GF-D8 (cell line): ENCODE data around the gene NECTIN4.
"Not testable (repeated sequence)": the region's sequence is repeated elsewhere in the genome, so short reads cannot be mapped to it uniquely, and the experiment has no call there.

Experiments used
- DNase-seq: peaks from one replicate; lab custom pipeline; 2025; lab: John Stamatoyannopoulos, UW

Gene NECTIN4

GRCh38 chr1:161089251-161089924, at the start of gene NECTIN4:
Gene NECTIN4 (minus strand): TSS chr1:161089558. CDS start chr1:161089296, 262 bp downstream.
- DNase-seq: no peak

- no peak for DNase-seq
Measured at GRCh38 chr1:161138431-161138830, 49.1 kb upstream of the NECTIN4 start.

GRCh38 chr1:161137881-161138280, 48.5 kb upstream of the NECTIN4 start:
- no peak for DNase-seq

- DNase-seq: no peak
Measured at GRCh38 chr1:161133220-161133740, 43.9 kb upstream of the NECTIN4 start.

GRCh38 chr1:161132410-161133219, 43.3 kb upstream of the NECTIN4 start, which contains the start of gene DEDD:
Gene DEDD (minus strand): TSS chr1:161132667. CDS start chr1:161124462, 8,205 bp downstream.
- DNase-seq: peak; percentile 94

GRCh38 chr1:161131523-161132409, 42.4 kb upstream of the NECTIN4 start:
- no peak for DNase-seq

GRCh38 chr1:161130266-161130665, 40.9 kb upstream of the NECTIN4 start:
- no peak for DNase-seq

- no peak for DNase-seq
Measured at GRCh38 chr1:161128591-161129420, 39.4 kb upstream of the NECTIN4 start.

- peak; percentile 89 for DNase-seq
Measured at GRCh38 chr1:161127649-161128048, 38.3 kb upstream of the NECTIN4 start.

- DNase-seq: no peak
Measured at GRCh38 chr1:161122967-161123366, 33.6 kb upstream of the NECTIN4 start.

- peak; percentile 13 for DNase-seq
Measured at GRCh38 chr1:161121834-161122233, 32.5 kb upstream of the NECTIN4 start.

- no peak for DNase-seq
Measured at GRCh38 chr1:161121042-161121650, 31.8 kb upstream of the NECTIN4 start.

GRCh38 chr1:161119092-161119903, 29.9 kb upstream of the NECTIN4 start:
- DNase-seq: peak; percentile 26

- DNase-seq: peak; percentile 33
Measured at GRCh38 chr1:161117759-161118581, 28.6 kb upstream of the NECTIN4 start, which contains the start of the genes NIT1 and PFDN2. Gene NIT1 (plus strand): TSS chr1:161118105. CDS start chr1:161118177, 72 bp downstream. Gene PFDN2 (minus strand): TSS chr1:161118037. CDS start chr1:161118026, 11 bp downstream.

GRCh38 chr1:161115961-161116360, 26.6 kb upstream of the NECTIN4 start:
- DNase-seq: not testable (repeated sequence)

- no peak for DNase-seq
Measured at GRCh38 chr1:161115132-161115711, 25.9 kb upstream of the NECTIN4 start.

- no peak for DNase-seq
Measured at GRCh38 chr1:161114556-161114955, 25.2 kb upstream of the NECTIN4 start.

GRCh38 chr1:161113915-161114314, 24.6 kb upstream of the NECTIN4 start:
- DNase-seq: no peak
